ENCODE results near the gene TENT4A.

Gene TENT4A

GRCh38 chr5:6803981-6804550, 90.8 kb downstream of the TENT4A start:
- peak; percentile 32 for DNase-seq

DNA sequence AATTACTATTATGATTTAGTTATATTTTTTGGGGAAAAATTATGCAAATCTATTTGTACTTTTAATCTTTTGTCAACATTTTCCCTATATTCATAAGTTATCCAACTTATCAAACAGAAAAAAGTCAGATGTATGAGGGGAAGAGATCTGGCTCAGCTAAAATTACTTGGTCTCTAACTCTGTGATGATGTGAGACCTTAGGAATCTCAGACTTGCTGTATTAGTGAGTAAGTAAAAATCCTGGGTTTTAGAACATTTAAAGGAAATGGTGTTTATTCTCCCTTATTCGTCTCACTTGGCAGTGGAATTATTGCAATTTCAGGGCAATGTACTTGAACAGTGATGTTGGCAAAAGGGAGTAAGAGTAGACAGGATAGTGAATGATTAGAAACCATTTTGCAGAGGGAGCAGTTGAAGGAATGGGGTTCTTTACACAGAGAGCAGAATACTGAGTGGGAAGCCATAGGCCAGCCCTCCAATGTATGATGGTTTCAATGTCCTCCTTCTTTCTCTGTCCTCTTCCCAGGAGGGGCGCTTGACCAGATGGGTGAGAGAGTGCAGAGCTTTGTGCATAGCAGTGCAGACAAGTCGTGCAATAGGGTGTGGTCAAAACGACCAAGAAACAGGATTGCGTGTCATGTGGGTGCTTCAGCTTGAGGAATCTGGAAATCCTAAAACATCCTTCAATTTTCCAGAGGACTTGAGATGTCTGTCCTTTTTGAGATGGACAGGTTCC, 91.7 kb downstream of the TENT4A start:
- DNase-seq, result no peak

DNA sequence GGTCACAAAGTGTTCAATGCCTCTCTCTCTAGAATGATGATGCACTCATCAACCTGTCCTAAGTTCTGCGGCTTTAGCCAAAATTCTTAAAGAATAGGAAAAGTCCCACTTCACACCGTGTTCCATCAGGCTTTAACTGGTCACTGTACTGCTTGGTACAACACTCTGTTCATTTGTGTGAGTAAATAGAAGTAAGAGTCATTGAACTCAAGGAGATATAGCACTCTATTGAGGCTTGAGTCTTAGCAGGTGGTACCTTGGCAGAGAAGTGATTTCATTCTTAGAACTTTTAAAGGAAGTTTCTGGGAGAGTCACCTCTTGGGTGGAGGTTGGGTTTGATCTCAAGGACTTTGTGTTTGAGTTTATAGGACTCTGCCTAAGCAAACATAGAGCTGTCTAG, 92.6 kb downstream of the TENT4A start:
- no peak for DNase-seq

Measured in right kidney (tissue), 1 donor.